ENCODE measurements around the gene LRRC74A.

Gene LRRC74A

DNA sequence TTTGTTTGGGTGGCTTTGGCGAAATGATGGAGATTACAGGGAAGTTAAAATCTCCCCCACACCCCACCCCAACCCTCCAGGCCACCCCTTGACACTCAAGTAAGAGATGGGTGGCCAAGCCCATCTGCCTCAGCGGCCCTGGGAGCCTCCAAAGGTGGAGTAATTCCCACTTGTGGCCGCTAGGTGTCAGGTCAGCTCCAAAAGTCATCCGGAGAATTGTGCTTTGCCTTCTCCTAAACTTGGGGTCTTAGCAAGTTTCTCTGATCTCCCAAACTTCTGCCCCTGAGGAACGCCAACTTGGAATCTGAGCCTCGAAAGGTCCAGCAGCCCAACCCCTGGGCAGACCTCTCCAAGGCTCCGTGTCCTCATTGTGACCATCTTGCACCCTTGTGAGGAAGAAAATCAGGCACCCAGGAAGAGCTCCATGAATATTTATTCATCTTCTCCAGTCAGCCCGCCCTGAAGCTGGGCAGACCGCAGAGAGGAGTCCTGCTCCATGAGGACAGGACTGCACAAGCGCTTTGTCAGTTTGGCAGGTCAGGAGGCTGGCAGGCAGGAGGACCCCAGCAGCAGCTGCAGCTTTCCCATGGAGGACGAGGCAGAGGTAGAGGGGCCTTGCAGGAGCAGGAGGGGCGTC is 46.7 kb downstream of the LRRC74A start:
- TF ChIP-seq, protein P1, sequence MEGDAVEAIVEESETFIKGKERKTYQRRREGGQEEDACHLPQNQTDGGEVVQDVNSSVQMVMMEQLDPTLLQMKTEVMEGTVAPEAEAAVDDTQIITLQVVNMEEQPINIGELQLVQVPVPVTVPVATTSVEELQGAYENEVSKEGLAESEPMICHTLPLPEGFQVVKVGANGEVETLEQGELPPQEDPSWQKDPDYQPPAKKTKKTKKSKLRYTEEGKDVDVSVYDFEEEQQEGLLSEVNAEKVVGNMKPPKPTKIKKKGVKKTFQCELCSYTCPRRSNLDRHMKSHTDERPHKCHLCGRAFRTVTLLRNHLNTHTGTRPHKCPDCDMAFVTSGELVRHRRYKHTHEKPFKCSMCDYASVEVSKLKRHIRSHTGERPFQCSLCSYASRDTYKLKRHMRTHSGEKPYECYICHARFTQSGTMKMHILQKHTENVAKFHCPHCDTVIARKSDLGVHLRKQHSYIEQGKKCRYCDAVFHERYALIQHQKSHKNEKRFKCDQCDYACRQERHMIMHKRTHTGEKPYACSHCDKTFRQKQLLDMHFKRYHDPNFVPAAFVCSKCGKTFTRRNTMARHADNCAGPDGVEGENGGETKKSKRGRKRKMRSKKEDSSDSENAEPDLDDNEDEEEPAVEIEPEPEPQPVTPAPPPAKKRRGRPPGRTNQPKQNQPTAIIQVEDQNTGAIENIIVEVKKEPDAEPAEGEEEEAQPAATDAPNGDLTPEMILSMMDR (IDR thresholded peaks at IDR 0.05), result peak; percentile 88
- TF ChIP-seq ZFX (IDR thresholded peaks at IDR 0.05; ENCODE audit: borderline replicate concordance), result no peak
- no peak overlapping the region for H3K27ac ChIP-seq

DNA sequence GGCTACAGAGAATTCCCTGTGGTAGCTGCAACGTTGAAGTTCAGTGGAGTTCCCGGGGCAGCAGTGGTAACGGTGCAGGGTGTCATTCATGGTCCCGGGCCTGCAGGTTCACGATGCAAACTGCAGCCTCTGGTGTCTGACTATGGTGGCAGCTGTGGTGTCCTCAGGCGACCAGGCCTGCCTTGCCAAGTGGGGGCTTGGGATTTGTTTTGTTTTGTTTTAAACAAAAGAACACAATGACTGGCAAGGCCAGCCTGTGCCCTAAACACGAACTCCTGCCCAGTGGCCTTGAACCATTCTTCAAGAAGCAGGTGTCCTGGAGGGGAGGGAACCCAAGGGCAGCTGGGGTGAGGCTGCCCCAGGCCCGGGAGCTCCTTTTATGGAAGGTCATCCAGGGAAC is 48.5 kb downstream of the LRRC74A start:
- no peak for TF ChIP-seq ZFX (IDR thresholded peaks at IDR 0.05; ENCODE audit: borderline replicate concordance)
- TF ChIP-seq, protein P1 (IDR thresholded peaks at IDR 0.05), result no peak

DNA sequence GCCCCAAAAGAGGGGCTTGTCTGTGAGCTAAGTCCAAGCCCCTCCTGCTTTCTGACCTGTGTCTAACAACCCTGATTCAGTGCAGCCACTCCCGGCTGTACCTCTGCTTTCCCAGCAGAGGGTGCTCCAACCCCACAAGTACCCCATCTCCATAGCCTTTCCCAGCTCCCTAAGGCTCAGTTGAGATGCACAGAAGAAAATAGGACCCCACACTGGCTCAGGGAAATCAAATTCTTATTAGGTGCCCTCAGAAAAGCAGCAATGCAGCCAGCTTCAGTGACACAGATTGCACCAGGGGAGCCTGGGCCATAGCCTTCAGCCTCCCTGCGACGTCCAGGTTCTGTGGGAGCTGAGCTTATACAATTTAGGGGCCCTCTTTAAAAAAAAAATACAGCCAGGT is 49.9 kb downstream of the LRRC74A start:
- no peak overlapping the region for H3K27ac ChIP-seq
- TF ChIP-seq, protein P1 (IDR thresholded peaks at IDR 0.05), result peak; percentile 85
- TF ChIP-seq ZFX (IDR thresholded peaks at IDR 0.05; ENCODE audit: borderline replicate concordance), result no peak

More for the DNA sequence above, 48.5 kb downstream of the LRRC74A start:
- H3K27ac ChIP-seq, result no peak overlapping the region

DNA sequence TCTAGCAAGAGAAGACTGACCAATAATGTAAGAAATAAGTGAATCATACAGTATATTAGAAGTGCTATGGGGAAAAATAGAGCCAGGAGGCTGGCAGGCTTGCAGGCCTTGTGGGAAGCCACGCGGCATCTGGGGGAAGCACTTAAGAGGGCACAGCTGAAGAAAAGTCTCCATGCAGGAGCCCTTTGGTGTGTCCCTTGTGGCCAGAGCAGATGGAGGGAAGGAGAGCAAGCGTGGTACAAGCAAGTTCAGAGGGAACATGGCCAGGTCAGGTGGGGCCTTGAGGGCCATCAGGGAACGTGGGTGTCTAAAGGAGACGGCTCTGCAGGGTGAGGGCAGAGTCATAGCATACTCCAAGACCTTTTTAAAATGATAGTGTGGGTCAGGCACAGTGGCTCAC is 51.7 kb downstream of the LRRC74A start:
- TF ChIP-seq, protein P1 (IDR thresholded peaks at IDR 0.05), result no peak
- TF ChIP-seq ZFX (IDR thresholded peaks at IDR 0.05; ENCODE audit: borderline replicate concordance), result no peak
- no peak overlapping the region for H3K27ac ChIP-seq

DNA sequence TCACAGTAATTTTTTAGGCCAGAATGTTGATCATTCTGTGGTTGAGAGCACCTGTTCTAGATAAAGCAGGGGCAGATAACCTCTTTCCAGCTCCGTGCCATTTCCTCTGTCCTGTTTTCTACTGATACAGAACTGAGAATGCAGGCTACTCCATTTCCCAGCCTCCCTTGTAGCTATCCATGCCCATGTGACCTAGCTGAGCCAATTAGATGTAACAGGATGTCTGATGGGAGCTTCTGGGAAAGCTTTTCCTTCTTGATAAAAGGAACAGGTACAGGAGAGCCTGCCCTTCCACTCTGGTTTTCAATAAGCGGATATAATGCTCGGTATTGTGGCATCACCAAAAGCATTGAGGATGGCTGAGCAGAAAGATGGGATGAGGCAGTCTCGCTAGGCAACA is 54.2 kb downstream of the LRRC74A start:
- H3K27ac ChIP-seq, result no peak overlapping the region
- no peak for TF ChIP-seq ZFX (IDR thresholded peaks at IDR 0.05; ENCODE audit: borderline replicate concordance)
- TF ChIP-seq, protein P1 (IDR thresholded peaks at IDR 0.05), result no peak

DNA sequence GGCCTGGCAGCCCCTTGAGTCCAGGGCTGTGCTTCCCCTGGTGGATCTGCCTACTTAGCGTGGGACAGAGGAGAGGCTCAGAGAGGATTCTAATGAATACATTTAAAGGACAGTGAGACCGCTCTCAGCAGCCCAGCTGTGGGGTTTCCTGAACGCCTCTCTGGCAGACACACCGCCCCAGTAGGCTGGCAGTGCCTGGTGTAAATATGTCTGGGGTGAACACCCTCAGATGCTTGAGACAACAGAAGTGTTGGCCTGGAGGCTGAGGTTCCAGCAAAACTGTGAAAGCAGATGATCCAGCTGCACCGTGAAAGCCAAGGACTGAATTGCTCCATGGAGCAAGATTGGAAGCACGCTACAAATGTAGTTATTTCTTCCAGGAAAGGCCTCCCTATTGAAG is 55.1 kb downstream of the LRRC74A start:
- no peak overlapping the region for H3K27ac ChIP-seq
- TF ChIP-seq, protein P1 (IDR thresholded peaks at IDR 0.05), result no peak
- TF ChIP-seq ZFX (IDR thresholded peaks at IDR 0.05; ENCODE audit: borderline replicate concordance), result no peak

DNA sequence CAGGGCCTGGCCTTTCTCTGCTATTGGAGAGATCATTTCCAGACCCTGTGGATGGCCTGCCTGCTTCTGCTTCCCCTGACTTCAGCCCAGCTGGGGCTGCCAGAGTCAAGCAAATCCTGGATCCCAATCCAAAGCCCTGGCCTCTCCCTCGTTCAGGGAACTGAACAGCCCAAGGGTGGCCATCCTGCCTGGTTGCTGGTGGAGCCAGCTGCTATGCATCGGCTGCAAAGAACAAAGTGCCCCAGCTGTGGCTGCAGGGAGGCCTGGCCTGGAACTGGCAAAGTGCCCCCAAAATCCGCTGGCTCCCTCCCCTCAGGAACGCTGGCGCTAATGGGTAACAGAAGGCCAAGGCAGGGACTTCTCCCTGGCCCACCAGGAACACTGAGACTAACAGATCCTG is 56.4 kb downstream of the LRRC74A start:
- no peak overlapping the region for H3K27ac ChIP-seq
- TF ChIP-seq, protein P1 (IDR thresholded peaks at IDR 0.05), result no peak
- no peak for TF ChIP-seq ZFX (IDR thresholded peaks at IDR 0.05; ENCODE audit: borderline replicate concordance)

Data from 22Rv1 (cell line).